DMS53 (cell line): Measurements from ENCODE around the gene PTPRQ.

Experiments
- DNase-seq: peaks from one replicate; lab custom pipeline; 2025; lab: John Stamatoyannopoulos, UW

The PTPRQ gene

GRCh38 chr12:80565271-80565670 is 121.2 kb downstream of the PTPRQ start:
- DNase-seq: peak; percentile 12

- DNase-seq: no peak
These were observed 123.4 kb downstream of the PTPRQ start for GRCh38 chr12:80567401-80567800.

- DNase-seq: no peak
These were observed 132.8 kb downstream of the PTPRQ start for GRCh38 chr12:80576641-80577418.

- DNase-seq: no peak
These were observed 136.2 kb downstream of the PTPRQ start for GRCh38 chr12:80580254-80580653.

GRCh38 chr12:80581783-80582182 is 137.7 kb downstream of the PTPRQ start:
- DNase-seq: no peak

GRCh38 chr12:80582431-80582830 is 138.4 kb downstream of the PTPRQ start:
- no peak for DNase-seq

GRCh38 chr12:80589077-80589476 is 145.0 kb downstream of the PTPRQ start:
- DNase-seq: peak; percentile 34

GRCh38 chr12:80590085-80590484 is 146.1 kb downstream of the PTPRQ start:
- no peak for DNase-seq

GRCh38 chr12:80593766-80594165 is 149.7 kb downstream of the PTPRQ start:
- no peak for DNase-seq

- no peak for DNase-seq
These were observed 152.5 kb downstream of the PTPRQ start for GRCh38 chr12:80596509-80596908.

- DNase-seq: peak; percentile 72
These were observed 154.1 kb downstream of the PTPRQ start for GRCh38 chr12:80598004-80598606.

GRCh38 chr12:80602455-80602854 is 158.4 kb downstream of the PTPRQ start:
- DNase-seq: no peak

GRCh38 chr12:80607361-80608135 is 163.5 kb downstream of the PTPRQ start:
- DNase-seq: peak; percentile 25

GRCh38 chr12:80617733-80618132 is 173.7 kb downstream of the PTPRQ start:
- DNase-seq: peak; percentile 20

- DNase-seq: no peak
These were observed 176.2 kb downstream of the PTPRQ start for GRCh38 chr12:80620281-80620680.

- DNase-seq: peak; percentile 40
These were observed 178.2 kb downstream of the PTPRQ start for GRCh38 chr12:80622271-80622670.

- DNase-seq: no peak
These were observed 181.0 kb downstream of the PTPRQ start for GRCh38 chr12:80625051-80625450.

- DNase-seq: no peak
These were observed 181.9 kb downstream of the PTPRQ start for GRCh38 chr12:80625901-80626300.

- no peak for DNase-seq
These were observed 183.7 kb downstream of the PTPRQ start for GRCh38 chr12:80627782-80628181.

- DNase-seq: peak; percentile 79
These were observed 188.8 kb downstream of the PTPRQ start for GRCh38 chr12:80632835-80633234.

- no peak for DNase-seq
These were observed 190.9 kb downstream of the PTPRQ start for GRCh38 chr12:80634903-80635302.

GRCh38 chr12:80636832-80637231 is 192.8 kb downstream of the PTPRQ start:
- DNase-seq: peak; percentile 25

- DNase-seq: no peak
These were observed 197.9 kb downstream of the PTPRQ start for GRCh38 chr12:80641936-80642335.
